Ovary (tissue), 9 donors: ENCODE data around the gene THSD4. TPM values are rescaled to one million over a fixed set of nuclear protein-coding genes. Genes with fewer than 3 reads are reported as not detected.

Experiments
- DNase-seq, 5 donors: peaks; one replicate each; pipeline ENCODE4 v3.0.0-alpha.2; 2019 to 2020
- H3K27ac ChIP-seq, 2 donors: fragments of 200-600 bp; one replicate each; pipeline versions ENCODE4 v1.5.1 to v1.8.0; 2019 to 2022
- H3K27me3 ChIP-seq: fragments of 200-600 bp; one replicate; pipeline ENCODE4 v1.8.0; 2022
- H3K36me3 ChIP-seq: fragments of 200-600 bp; sonication (generic); one replicate; pipeline ENCODE4 v1.5.1; 2019
- H3K4me1 ChIP-seq: one replicate; pipeline ENCODE4 v1.8.1; 2013; ENCODE audit warnings: mild to moderate bottlenecking, moderate library complexity; ENCODE audit not compliant: insufficient read depth
- H3K4me3 ChIP-seq: fragments of 200-600 bp; sonication (generic); one replicate; pipeline ENCODE4 v1.5.1; 2017
- H3K9me3 ChIP-seq, 2 donors: fragments of 200-600 bp in 1 of 2; sonication (generic) in 1 of 2; one replicate each; pipeline versions ENCODE4 v1.5.1 to v1.8.1; 2013 to 2019; ENCODE audit warnings: mild to moderate bottlenecking in 1 of 2, moderate library complexity in 1 of 2
- EP300 ChIP-seq: sonication (generic); formaldehyde crosslinking; IDR thresholded peaks from one replicate; pipeline ENCODE4 v1.6.1; 2017; ENCODE audit warnings: antibody characterized with exemption
- POLR2A ChIP-seq: fragments of 450-650 bp; IDR thresholded peaks from one replicate; pipeline ENCODE4 v1.6.1; 2017; ENCODE audit warnings: antibody characterized with exemption, mild to moderate bottlenecking, moderate library complexity
- WGBS, 3 donors: extraction: QIAGEN DNeasy Blood & Tissue Kit in 1 of 3; methylation state at CpG; one replicate each; pipeline versions ENCODE4 v1.1.5 to v1.1.7; 2013 to 2017; 5-methylcytosine and 5-hydroxymethylcytosine counted together
- intact Hi-C, 4 donors: fragments of 100-400 bp; cut with DNase I; formaldehyde crosslinking; loops; one replicate each; pipeline versions ENCODE4 v1.11.0 to v1.15.1; 2022 to 2023
- polyA plus RNA-seq, 2 donors: library from polyadenylated mRNA; stranded (reverse); fragments of 200-250 nt in 1 of 2; fragments of 350-450 nt in 1 of 2; fragmentation: Illumina TruSeq in 1 of 2; extraction: RNeasy Lipid Tissue Mini Kit (QIAGEN cat#74804) in 1 of 2; gene quantifications; one replicate each; pipeline ENCODE4 v1.2.3, GENCODE V29; 2013 to 2014
- total RNA-seq, 7 donors: library from RNA; depleted of rRNA in 2 of 7; stranded (reverse); fragments of >200 nt in 2 of 7; fragmentation: NEBNext Ultra II Directional in 3 of 7; extraction: Animal tissue kit (Norgen Biotek cat#: 25700) in 3 of 7; gene quantifications; one replicate each; pipeline versions ENCODE4 v1.1.0 to v1.2.4, GENCODE V29; 2016 to 2023
- TF ChIP-seq, protein P1 (sequence below), 3 donors: fragments of 450-650 bp in 2 of 3; fragments of 200-600 bp in 1 of 3; IDR thresholded peaks; one replicate each; pipeline versions ENCODE4 v1.5.1 to v1.8.0; 2016 to 2022; ENCODE audit warnings: antibody characterized with exemption in 3 of 3, mild to moderate bottlenecking in 1 of 3
- donor health status: DM: no; HTN: no; CAD: no; lungs with moderate emphysema.
- donor health status: DM: no; HTN: no; CAD: no.
- donor health status: Bipolar disorder and iron deficiency.
- donor health status: DM: yes; HTN: yes; CAD: no.
- donor health status: DM: no; HTN: no; CAD: no.
- donor health status: DM: yes; HTN: yes; CAD: no.

THSD4 gene
- total and polyA plus RNA-seq, 9 donors: 3.2 to 53.4 (median 13.5) TPM

DNA sequence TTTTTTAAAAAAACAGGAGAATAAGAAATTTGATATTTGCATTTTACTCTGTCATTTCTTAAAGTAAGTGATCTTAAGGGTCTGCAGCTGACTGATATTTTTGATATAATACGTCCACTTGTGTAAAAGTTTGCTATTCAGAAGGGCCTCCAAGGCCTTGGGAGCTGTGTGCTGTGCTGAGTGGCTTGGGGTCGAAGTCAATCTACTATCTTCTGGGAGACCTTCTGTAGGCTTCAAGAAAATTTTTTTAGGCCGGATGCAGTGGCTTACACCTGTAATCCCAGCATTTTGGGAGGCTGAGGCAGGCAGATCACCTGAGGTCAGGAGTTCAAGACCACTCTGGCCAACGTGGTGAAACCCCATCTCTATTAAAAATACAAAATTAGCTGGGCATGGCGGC is 26.3 kb downstream of the THSD4 start:
- Histone ChIP-seq H3K27ac (no peak overlapping the region), H3K36me3 (no peaks in the 10 kb centered on the region), H3K27me3 (no peaks in the 10 kb centered on the region), H3K9me3 (no peaks in the 10 kb centered on the region), H3K4me3 (no peak overlapping the region), H3K4me1 (peaks cover 6% of the 10 kb centered on the region)
- TF ChIP-seq EP300: no peak
- TF ChIP-seq POLR2A: no peak
- TF ChIP-seq, protein P1, sequence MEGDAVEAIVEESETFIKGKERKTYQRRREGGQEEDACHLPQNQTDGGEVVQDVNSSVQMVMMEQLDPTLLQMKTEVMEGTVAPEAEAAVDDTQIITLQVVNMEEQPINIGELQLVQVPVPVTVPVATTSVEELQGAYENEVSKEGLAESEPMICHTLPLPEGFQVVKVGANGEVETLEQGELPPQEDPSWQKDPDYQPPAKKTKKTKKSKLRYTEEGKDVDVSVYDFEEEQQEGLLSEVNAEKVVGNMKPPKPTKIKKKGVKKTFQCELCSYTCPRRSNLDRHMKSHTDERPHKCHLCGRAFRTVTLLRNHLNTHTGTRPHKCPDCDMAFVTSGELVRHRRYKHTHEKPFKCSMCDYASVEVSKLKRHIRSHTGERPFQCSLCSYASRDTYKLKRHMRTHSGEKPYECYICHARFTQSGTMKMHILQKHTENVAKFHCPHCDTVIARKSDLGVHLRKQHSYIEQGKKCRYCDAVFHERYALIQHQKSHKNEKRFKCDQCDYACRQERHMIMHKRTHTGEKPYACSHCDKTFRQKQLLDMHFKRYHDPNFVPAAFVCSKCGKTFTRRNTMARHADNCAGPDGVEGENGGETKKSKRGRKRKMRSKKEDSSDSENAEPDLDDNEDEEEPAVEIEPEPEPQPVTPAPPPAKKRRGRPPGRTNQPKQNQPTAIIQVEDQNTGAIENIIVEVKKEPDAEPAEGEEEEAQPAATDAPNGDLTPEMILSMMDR (IDR thresholded peaks at IDR 0.05): no peak
- intact Hi-C loops: no loop called here
- WGBS, 3 donors: 87 to 92% (median 92%) methylated on average over 5 of the region's 5 CpGs
- DNase-seq: no peak

DNA sequence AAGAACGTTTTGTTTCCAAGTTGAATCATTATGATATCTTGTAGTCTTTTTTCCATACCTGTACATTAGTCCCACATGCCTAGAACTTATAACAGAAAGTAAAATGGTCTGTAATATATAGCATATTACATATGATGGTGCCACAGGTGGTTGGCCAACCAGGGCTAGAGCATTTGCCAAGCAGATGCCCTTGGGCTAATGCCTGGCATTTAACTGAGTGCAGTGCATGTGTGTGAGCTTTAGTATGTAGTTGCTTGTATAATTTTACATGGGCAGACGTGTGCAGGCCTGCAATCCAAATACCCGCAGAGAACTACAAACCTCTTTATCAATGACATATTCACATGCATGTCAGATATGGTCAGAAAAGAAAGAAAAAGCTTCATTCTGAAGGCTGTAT is 27.5 kb downstream of the THSD4 start:
- no peak overlapping the region for H3K4me3 ChIP-seq
- H3K9me3 ChIP-seq: no peaks in the 10 kb centered on the region
- no peak for TF ChIP-seq POLR2A
- TF ChIP-seq EP300: no peak
- TF ChIP-seq, protein P1 (IDR thresholded peaks at IDR 0.05): no peak
- intact Hi-C loops: no loop called here
- WGBS, 3 donors: 85 to 89% (median 88%) methylated on average over 3 of the region's 3 CpGs
- no peak for DNase-seq
- no peak overlapping the region for H3K27ac ChIP-seq
- no peaks in the 10 kb centered on the region for H3K36me3 ChIP-seq
- no peaks in the 10 kb centered on the region for H3K27me3 ChIP-seq
- H3K4me1 ChIP-seq: peaks cover 4% of the 10 kb centered on the region

- Histone ChIP-seq H3K27ac (no peak overlapping the region), H3K27me3 (no peaks in the 10 kb centered on the region), H3K4me1 (peaks cover 4% of the 10 kb centered on the region), H3K9me3 (no peaks in the 10 kb centered on the region), H3K36me3 (no peaks in the 10 kb centered on the region), H3K4me3 (no peak overlapping the region)
- WGBS, 3 donors: 38 to 45% (median 39%) methylated on average over 10 of the region's 10 CpGs
- intact Hi-C loops: no loop called here
- DNase-seq: peak in 2 of 5 donors; percentile 47 to 56
- TF ChIP-seq, protein P1 (IDR thresholded peaks at IDR 0.05): no peak
- no peak for TF ChIP-seq EP300
- TF ChIP-seq POLR2A: no peak
Measured at GRCh38 chr15:71143373-71144310, 28.4 kb downstream of the THSD4 start.

GRCh38 chr15:71145648-71146047 is 30.4 kb downstream of the THSD4 start:
- no peak for DNase-seq
- Histone ChIP-seq H3K27me3 (no peaks in the 10 kb centered on the region), H3K4me1 (peaks cover 7% of the 10 kb centered on the region), H3K27ac (no peak overlapping the region), H3K9me3 (no peaks in the 10 kb centered on the region), H3K4me3 (no peak overlapping the region), H3K36me3 (no peaks in the 10 kb centered on the region)
- intact Hi-C loops: no loop called here
- TF ChIP-seq EP300 (no peak), POLR2A (no peak)
- TF ChIP-seq, protein P1 (IDR thresholded peaks at IDR 0.05): no peak
- WGBS, 3 donors: 93 to 97% (median 94%) methylated on average over 2 of the region's 2 CpGs
